ENCODE results near the gene ZBP1. TPM values are rescaled to one million over a fixed set of nuclear protein-coding genes. Genes with fewer than 3 reads are reported as not detected.
A peak's percentile ranks its signal among the peaks of the same experiment; 100 is the strongest.
"Not testable (repeated sequence)": the region's sequence is repeated elsewhere in the genome, so short reads cannot be mapped to it uniquely, and the experiment has no call there.

The ZBP1 gene
- total RNA-seq, 1 donor from 2014 or later = 17.8 TPM

DNA sequence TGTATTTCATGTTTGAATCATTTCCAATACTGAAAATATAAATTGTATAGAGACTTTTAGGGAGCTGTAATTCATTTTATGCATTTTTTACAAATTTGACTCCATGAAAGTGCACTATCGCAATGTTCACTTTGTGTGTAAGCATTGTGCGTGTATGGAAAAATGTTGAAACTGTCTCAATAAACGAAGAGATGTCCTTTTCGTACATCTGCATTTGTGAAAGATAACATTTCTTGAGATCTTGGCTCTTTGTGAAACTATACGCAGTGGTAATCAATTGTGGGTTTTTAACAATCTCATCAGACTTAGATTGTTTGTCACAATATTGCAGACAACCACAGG is 18.6 kb upstream of the ZBP1 start:
- CTCF ChIA-PET = no interaction called here
- peaks cover 30% of the 10 kb centered on the region for H3K27me3 Mint-ChIP-seq
- TF ChIP-seq, protein P1, sequence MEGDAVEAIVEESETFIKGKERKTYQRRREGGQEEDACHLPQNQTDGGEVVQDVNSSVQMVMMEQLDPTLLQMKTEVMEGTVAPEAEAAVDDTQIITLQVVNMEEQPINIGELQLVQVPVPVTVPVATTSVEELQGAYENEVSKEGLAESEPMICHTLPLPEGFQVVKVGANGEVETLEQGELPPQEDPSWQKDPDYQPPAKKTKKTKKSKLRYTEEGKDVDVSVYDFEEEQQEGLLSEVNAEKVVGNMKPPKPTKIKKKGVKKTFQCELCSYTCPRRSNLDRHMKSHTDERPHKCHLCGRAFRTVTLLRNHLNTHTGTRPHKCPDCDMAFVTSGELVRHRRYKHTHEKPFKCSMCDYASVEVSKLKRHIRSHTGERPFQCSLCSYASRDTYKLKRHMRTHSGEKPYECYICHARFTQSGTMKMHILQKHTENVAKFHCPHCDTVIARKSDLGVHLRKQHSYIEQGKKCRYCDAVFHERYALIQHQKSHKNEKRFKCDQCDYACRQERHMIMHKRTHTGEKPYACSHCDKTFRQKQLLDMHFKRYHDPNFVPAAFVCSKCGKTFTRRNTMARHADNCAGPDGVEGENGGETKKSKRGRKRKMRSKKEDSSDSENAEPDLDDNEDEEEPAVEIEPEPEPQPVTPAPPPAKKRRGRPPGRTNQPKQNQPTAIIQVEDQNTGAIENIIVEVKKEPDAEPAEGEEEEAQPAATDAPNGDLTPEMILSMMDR (IDR thresholded peaks at IDR 0.05) = no peak
- no peak for DNase-seq
- peaks cover 20% of the 10 kb centered on the region for H3K9me3 Mint-ChIP-seq
- no peak overlapping the region for H3K27ac Mint-ChIP-seq
- no peaks in the 10 kb centered on the region for H3K4me1 Mint-ChIP-seq
- intact Hi-C loops (cut with micrococcal nuclease) = no loop called here
- peaks cover 5% of the 10 kb centered on the region for H3K36me3 Mint-ChIP-seq (ENCODE audit: low read depth)
- no peak overlapping the region for H3K4me3 Mint-ChIP-seq
- POLR2A ChIA-PET = no interaction called here
- ATAC-seq (ENCODE audit: low read depth) = no peak

GRCh38 chr20:57638173-57638894 is 18.1 kb upstream of the ZBP1 start:
- TF ChIP-seq, protein P1 (IDR thresholded peaks at IDR 0.05) = no peak
- Mint-ChIP-seq H3K4me1 (no peaks in the 10 kb centered on the region), H3K27me3 (peaks cover 32% of the 10 kb centered on the region), H3K27ac (no peak overlapping the region), H3K9me3 (peaks cover 20% of the 10 kb centered on the region), H3K4me3 (no peak overlapping the region), H3K36me3 (ENCODE audit: low read depth) (peaks cover 5% of the 10 kb centered on the region)
- CTCF ChIA-PET = no interaction called here
- POLR2A ChIA-PET = interaction anchor here (0.7 kb wide), 1 partner anchor 168 kb away, joined by 5 read pairs; no protein-coding TSS in a partner anchor
- ATAC-seq (ENCODE audit: low read depth) = no peak
- intact Hi-C loops (cut with micrococcal nuclease) = no loop called here
- DNase-seq = no peak

DNA sequence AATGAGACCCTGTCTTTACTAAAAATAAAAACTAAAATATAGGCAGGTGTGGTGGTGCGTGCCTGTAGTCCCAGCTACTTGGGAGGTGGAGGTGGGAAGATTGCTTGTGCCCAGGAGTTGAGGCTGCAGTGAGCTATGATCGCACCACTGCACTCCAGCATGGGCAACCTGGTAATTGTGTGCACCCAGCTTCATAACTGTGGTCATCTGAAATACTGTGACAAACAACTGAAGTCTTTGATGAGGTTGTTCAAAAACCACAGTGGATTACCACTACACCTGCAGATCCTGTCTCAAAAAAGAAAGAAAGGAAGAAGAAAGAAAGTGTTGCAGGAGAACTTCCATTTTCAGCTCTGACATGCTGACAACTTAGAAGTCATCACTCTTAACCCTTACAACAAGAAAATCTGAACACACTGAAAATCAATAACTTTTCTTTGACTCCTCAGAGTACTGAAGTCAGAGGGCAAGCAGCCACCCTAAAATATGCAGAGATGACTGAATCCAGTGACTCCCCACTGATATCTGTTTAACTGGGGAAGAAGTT is 13.8 kb upstream of the ZBP1 start:
- Mint-ChIP-seq H3K9me3 (peaks cover 23% of the 10 kb centered on the region), H3K27me3 (peaks cover 41% of the 10 kb centered on the region), H3K4me1 (peaks cover 14% of the 10 kb centered on the region), H3K4me3 (no peak overlapping the region), H3K27ac (no peak overlapping the region), H3K36me3 (ENCODE audit: low read depth) (peaks cover 16% of the 10 kb centered on the region)
- DNase-seq (no peak), ATAC-seq (ENCODE audit: low read depth) (no peak)
- ChIA-PET CTCF (no interaction called here), POLR2A (interaction anchor here (0.7 kb wide), 1 partner anchor 15 kb away, joined by 3 read pairs; no protein-coding TSS in a partner anchor)
- TF ChIP-seq, protein P1 (IDR thresholded peaks at IDR 0.05) = no peak
- intact Hi-C loops (cut with micrococcal nuclease) = no loop called here

- ATAC-seq (ENCODE audit: low read depth) (no peak), DNase-seq (no peak)
- H3K9me3 Mint-ChIP-seq = peaks cover 22% of the 10 kb centered on the region
- ChIA-PET CTCF (no interaction called here), POLR2A (no interaction called here)
- peaks cover 29% of the 10 kb centered on the region for H3K4me1 Mint-ChIP-seq
- peaks cover 16% of the 10 kb centered on the region for H3K36me3 Mint-ChIP-seq (ENCODE audit: low read depth)
- no peak overlapping the region for H3K4me3 Mint-ChIP-seq
- peaks cover 36% of the 10 kb centered on the region for H3K27me3 Mint-ChIP-seq
- intact Hi-C loops (cut with micrococcal nuclease) = no loop called here
- TF ChIP-seq, protein P1 (IDR thresholded peaks at IDR 0.05) = no peak
- H3K27ac Mint-ChIP-seq = no peak overlapping the region
These were observed 12.1 kb upstream of the ZBP1 start for GRCh38 chr20:57632286-57632685.

DNA sequence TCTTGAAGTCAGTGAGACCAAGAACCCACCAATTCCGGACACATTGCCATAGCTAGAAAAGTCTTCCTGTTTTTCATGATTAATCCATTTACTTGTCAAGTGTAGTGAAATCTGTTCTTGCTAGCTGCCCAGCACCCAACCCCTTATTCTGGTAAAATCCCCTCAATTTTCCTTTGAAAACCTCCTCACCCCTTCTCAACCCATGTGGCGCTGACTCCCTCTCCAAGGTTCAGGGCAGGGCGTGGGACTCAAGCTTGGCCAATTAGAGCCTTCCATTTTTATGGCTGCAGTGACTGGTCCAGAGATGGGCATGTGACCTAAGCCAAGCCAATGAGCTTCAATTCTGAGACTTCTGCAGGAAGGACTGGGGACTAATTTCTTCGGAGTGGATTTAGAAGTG is 9.8 kb upstream of the ZBP1 start:
- peaks cover 21% of the 10 kb centered on the region for H3K27me3 Mint-ChIP-seq
- ChIA-PET POLR2A (interaction anchor here (0.5 to 5.3 kb wide), 18 partner anchors 10 to 759 kb away, joined by 3 to 188 read pairs (median 5); partner anchors contain the start of genes PMEPA1, RBM38, VAPB and ZBP1), CTCF (interaction anchor here (0.8 to 5.0 kb wide), 5 partner anchors 8 to 51 kb away, joined by 3 to 30 read pairs (median 7); partner anchors contain the start of gene ZBP1)
- peaks cover 19% of the 10 kb centered on the region for H3K36me3 Mint-ChIP-seq (ENCODE audit: low read depth)
- H3K27ac Mint-ChIP-seq = peak overlapping the region; percentile 89
- peak; percentile 75 for ATAC-seq (ENCODE audit: low read depth)
- no peak for DNase-seq
- H3K4me3 Mint-ChIP-seq = peak overlapping the region; percentile 88
- TF ChIP-seq, protein P1 (IDR thresholded peaks at IDR 0.05) = no peak
- peaks cover 39% of the 10 kb centered on the region for H3K4me1 Mint-ChIP-seq
- peaks cover 9% of the 10 kb centered on the region for H3K9me3 Mint-ChIP-seq
- intact Hi-C loops (cut with micrococcal nuclease) = no loop called here

GRCh38 chr20:57629491-57629901 is 9.3 kb upstream of the ZBP1 start:
- H3K4me3 Mint-ChIP-seq = peak overlapping the region; percentile 88
- H3K27ac Mint-ChIP-seq = peak overlapping the region; percentile 89
- H3K27me3 Mint-ChIP-seq = peaks cover 21% of the 10 kb centered on the region
- not testable (repeated sequence) for DNase-seq; H3K9me3 Mint-ChIP-seq; ATAC-seq (ENCODE audit: low read depth)
- H3K36me3 Mint-ChIP-seq (ENCODE audit: low read depth) = peaks cover 25% of the 10 kb centered on the region
- H3K4me1 Mint-ChIP-seq = peaks cover 39% of the 10 kb centered on the region
- intact Hi-C loops (cut with micrococcal nuclease) = loop anchor here (2.0 to 10.0 kb wide), 4 partner anchors 51 to 1495 kb away; partner anchors contain the start of gene PMEPA1
- ChIA-PET CTCF (interaction anchor here (0.8 to 5.0 kb wide), 5 partner anchors 8 to 51 kb away, joined by 3 to 30 read pairs (median 7); partner anchors contain the start of gene ZBP1), POLR2A (interaction anchor here (0.5 to 5.3 kb wide), 18 partner anchors 10 to 759 kb away, joined by 3 to 188 read pairs (median 5); partner anchors contain the start of genes PMEPA1, RBM38, VAPB and ZBP1)

DNA sequence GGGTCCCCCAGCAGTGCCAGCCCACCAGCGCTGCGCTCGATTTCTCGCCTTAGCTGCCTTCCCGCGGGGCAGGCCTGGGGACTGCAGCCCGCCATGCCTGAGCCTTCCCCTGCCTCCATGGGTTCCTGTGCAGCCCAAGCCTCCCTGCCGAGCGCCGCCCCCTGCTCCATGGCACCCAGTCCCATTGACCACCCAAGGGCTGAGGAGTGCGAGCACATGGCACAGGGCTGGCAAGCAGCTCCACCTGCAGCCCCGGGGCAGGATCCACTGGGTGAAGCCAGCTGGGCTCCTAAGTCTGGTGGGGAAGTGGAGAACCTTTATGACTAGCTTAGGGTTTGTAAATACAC is 8.7 kb upstream of the ZBP1 start:
- ChIA-PET POLR2A (interaction anchor here (1.0 to 5.3 kb wide), 12 partner anchors 9 to 238 kb away, joined by 3 to 188 read pairs (median 8); partner anchors contain the start of genes PMEPA1, RBM38 and ZBP1), CTCF (interaction anchor here (1.1 to 5.0 kb wide), 3 partner anchors 25 to 52 kb away, joined by 3 to 30 read pairs (median 7); no protein-coding TSS in a partner anchor)
- Mint-ChIP-seq H3K4me1 (peaks cover 39% of the 10 kb centered on the region), H3K27me3 (peaks cover 16% of the 10 kb centered on the region), H3K27ac (peak overlapping the region; percentile 89), H3K36me3 (ENCODE audit: low read depth) (peaks cover 29% of the 10 kb centered on the region), H3K4me3 (peak overlapping the region; percentile 88)
- ATAC-seq (ENCODE audit: low read depth); H3K9me3 Mint-ChIP-seq; DNase-seq: not testable (repeated sequence)
- intact Hi-C loops (cut with micrococcal nuclease) = loop anchor here (1.0 to 10.0 kb wide), 5 partner anchors 9 to 1496 kb away; partner anchors contain the start of genes PMEPA1 and ZBP1

Data from activated B cell treated with CpG ODN at 0.5 μM for 24 hours (primary cell).